A549 (cell line): ENCODE results near the gene PLA2G2A.

ENCODE experiments used
- CHD2 ChIP-seq: fragments of 150-350 bp; IDR thresholded peaks from 2 replicates; pipeline ENCODE4 v1.6.1; 2014; ENCODE audit warnings: low read length; ENCODE audit not compliant: partially characterized antibody
- EP300 ChIP-seq, 2 experiments: fragments of >200 bp; sonication (Bioruptor Twin); formaldehyde crosslinking; IDR thresholded peaks; 2 replicates in 1 of 2; 3 replicates in 1 of 2; pipeline ENCODE4 v1.6.1; 2016 to 2017
- POLR2AphosphoS2 ChIP-seq: conservative IDR thresholded peaks from 2 replicates; pipeline ENCODE4 v1.6.1; 2012; ENCODE audit warnings: low read length, improper control_type of control experiment, inconsistent platforms
- ZFP36 ChIP-seq: fragments of 450-650 bp; IDR thresholded peaks from 2 replicates; pipeline ENCODE4 v1.6.1; 2014; ENCODE audit warnings: borderline replicate concordance; ENCODE audit not compliant: partially characterized antibody
- TF ChIP-seq, protein P1 (sequence below): fragments of >200 bp; sonication (Bioruptor Twin); formaldehyde crosslinking; IDR thresholded peaks from 3 replicates; pipeline ENCODE4 v1.6.1; 2016
- TF ChIP-seq, protein P2 (sequence below): fragments of 450-650 bp; IDR thresholded peaks from 2 replicates; pipeline ENCODE4 v1.6.1; 2014; ENCODE audit warnings: antibody characterized with exemption

DNA sequence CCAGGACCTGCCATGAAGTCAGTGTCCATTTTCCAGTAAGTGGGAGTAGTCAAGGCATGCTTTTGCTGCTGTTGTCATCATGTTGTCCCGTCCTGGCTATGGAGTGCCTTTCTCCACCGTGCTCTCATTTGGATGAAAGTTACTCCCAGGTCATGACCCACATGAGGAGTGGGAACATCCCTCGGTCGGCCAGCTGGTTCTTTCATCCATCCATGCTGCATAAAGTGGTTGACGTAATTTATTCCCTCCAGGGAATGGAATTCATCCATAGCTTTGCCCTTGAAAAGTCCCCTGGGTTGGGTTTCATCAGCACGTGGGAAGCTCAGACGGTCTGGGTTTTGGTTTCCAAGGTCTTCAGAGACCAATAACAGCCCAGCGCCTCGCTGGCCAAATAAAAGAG lies 11.6 kb downstream of the PLA2G2A start:
- TF ChIP-seq EP300 (IDR thresholded peaks at IDR 0.05) (no peak), ZFP36 (no peak), CHD2 (no peak), POLR2AphosphoS2 (no peak)
- TF ChIP-seq, protein P1, sequence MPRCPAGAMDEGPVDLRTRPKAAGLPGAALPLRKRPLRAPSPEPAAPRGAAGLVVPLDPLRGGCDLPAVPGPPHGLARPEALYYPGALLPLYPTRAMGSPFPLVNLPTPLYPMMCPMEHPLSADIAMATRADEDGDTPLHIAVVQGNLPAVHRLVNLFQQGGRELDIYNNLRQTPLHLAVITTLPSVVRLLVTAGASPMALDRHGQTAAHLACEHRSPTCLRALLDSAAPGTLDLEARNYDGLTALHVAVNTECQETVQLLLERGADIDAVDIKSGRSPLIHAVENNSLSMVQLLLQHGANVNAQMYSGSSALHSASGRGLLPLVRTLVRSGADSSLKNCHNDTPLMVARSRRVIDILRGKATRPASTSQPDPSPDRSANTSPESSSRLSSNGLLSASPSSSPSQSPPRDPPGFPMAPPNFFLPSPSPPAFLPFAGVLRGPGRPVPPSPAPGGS, result no peak
- TF ChIP-seq, protein P2, sequence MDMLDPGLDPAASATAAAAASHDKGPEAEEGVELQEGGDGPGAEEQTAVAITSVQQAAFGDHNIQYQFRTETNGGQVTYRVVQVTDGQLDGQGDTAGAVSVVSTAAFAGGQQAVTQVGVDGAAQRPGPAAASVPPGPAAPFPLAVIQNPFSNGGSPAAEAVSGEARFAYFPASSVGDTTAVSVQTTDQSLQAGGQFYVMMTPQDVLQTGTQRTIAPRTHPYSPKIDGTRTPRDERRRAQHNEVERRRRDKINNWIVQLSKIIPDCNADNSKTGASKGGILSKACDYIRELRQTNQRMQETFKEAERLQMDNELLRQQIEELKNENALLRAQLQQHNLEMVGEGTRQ, result no peak
